ENCODE results near the gene LRBA.
"Not testable (repeated sequence)": the region's sequence is repeated elsewhere in the genome, so short reads cannot be mapped to it uniquely, and the experiment has no call there.

Gene LRBA

GRCh38 chr4:150997141-150997540 lies 17.9 kb downstream of the LRBA start:
- Mint-ChIP-seq H3K27ac (no peak overlapping the region), H3K4me3 (no peak overlapping the region), H3K4me1 (ENCODE audit: low read depth) (peaks cover 6% of the 10 kb centered on the region), H3K27me3 (ENCODE audit: low read depth) (no peaks in the 10 kb centered on the region), H3K36me3 (ENCODE audit: low read depth) (peaks cover 14% of the 10 kb centered on the region), H3K9me3 (peaks cover 6% of the 10 kb centered on the region)

DNA sequence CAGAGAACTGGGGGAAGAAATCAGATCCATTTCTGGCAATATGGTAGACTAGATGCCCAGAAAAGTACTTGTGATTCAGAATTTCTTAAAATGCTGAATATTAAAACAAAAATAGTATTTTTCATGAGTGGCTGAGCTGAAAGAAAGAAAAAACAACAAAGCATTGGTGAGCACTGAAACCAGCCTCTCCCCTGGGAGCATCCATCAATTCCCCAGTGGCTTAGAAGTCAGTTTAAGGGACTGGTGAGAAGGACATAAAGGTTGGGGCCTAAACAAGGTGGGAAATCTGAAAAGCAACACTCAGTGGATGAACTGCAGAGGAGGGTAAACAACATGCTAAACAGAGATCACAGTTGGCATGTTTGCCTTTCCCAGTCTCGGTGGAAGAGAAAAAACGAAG lies 20.4 kb downstream of the LRBA start:
- Mint-ChIP-seq H3K9me3 (peaks cover 6% of the 10 kb centered on the region), H3K4me1 (ENCODE audit: low read depth) (peaks cover 2% of the 10 kb centered on the region)

GRCh38 chr4:150993577-150993976 lies 21.5 kb downstream of the LRBA start:
- not testable (repeated sequence) for H3K9me3 Mint-ChIP-seq; H3K27me3 Mint-ChIP-seq (ENCODE audit: low read depth); H3K4me3 Mint-ChIP-seq; H3K27ac Mint-ChIP-seq; H3K4me1 Mint-ChIP-seq (ENCODE audit: low read depth)
- H3K36me3 Mint-ChIP-seq (ENCODE audit: low read depth) = peaks cover 19% of the 10 kb centered on the region

More for the DNA sequence above, 20.4 kb downstream of the LRBA start:
- H3K36me3 Mint-ChIP-seq (ENCODE audit: low read depth) = peaks cover 19% of the 10 kb centered on the region
- H3K4me3 Mint-ChIP-seq = no peak overlapping the region
- H3K27me3 Mint-ChIP-seq (ENCODE audit: low read depth) = no peaks in the 10 kb centered on the region
- H3K27ac Mint-ChIP-seq = no peak overlapping the region

DNA sequence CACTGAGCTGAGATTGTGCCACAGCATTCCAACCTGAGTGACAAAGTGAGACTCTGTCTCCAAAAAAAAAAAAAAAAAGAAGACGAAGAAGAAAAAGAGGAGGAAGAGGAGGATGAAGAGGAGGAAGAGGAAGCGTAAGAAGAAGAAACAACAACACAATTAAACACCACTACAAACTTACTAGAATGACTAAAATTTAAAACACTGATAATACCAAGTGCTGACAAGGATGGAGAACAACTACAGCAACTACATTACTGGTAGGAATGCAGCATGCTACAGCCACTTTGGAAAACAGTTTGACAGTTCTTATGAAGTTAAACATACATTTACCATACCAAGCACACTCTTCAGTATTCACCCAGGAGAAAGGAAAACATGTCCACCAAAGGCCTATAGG lies 24.1 kb downstream of the LRBA start:
- Mint-ChIP-seq H3K27ac (no peak overlapping the region), H3K36me3 (ENCODE audit: low read depth) (peaks cover 19% of the 10 kb centered on the region), H3K9me3 (peaks cover 6% of the 10 kb centered on the region), H3K27me3 (ENCODE audit: low read depth) (no peaks in the 10 kb centered on the region), H3K4me3 (no peak overlapping the region), H3K4me1 (ENCODE audit: low read depth) (peaks cover 10% of the 10 kb centered on the region)

DNA sequence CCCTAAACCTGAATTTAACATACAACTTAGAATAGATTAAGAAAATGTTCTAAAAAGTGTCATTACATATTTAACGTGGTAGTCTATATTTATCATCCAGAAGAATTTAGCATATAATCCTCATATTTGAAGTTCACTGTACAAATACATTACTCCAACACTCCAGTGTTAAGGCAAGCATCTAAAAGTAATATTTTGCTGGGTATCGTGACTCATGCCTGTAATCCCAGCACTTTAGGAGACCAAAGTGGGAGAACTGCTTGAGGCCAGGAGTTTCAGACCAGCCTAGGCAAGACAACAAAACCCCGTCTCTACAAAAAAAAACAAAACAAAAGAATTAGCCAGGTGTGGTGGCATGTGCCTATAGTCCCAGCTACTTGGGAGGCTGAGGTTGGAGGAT lies 24.8 kb downstream of the LRBA start:
- H3K4me3 Mint-ChIP-seq = no peak overlapping the region
- peaks cover 11% of the 10 kb centered on the region for H3K4me1 Mint-ChIP-seq (ENCODE audit: low read depth)
- no peaks in the 10 kb centered on the region for H3K27me3 Mint-ChIP-seq (ENCODE audit: low read depth)
- H3K9me3 Mint-ChIP-seq = peaks cover 6% of the 10 kb centered on the region
- no peak overlapping the region for H3K27ac Mint-ChIP-seq
- H3K36me3 Mint-ChIP-seq (ENCODE audit: low read depth) = peaks cover 17% of the 10 kb centered on the region

GRCh38 chr4:150988238-150988637 lies 26.8 kb downstream of the LRBA start:
- no peak overlapping the region for H3K4me3 Mint-ChIP-seq
- H3K4me1 Mint-ChIP-seq (ENCODE audit: low read depth) = peaks cover 11% of the 10 kb centered on the region

GRCh38 chr4:150987204-150987603 lies 27.9 kb downstream of the LRBA start:
- Mint-ChIP-seq H3K36me3 (ENCODE audit: low read depth) (peaks cover 14% of the 10 kb centered on the region), H3K4me1 (ENCODE audit: low read depth) (peaks cover 14% of the 10 kb centered on the region), H3K27me3 (ENCODE audit: low read depth) (no peaks in the 10 kb centered on the region), H3K27ac (no peak overlapping the region), H3K4me3 (no peak overlapping the region), H3K9me3 (no peaks in the 10 kb centered on the region)

More at GRCh38 chr4:150988238-150988637, 26.8 kb downstream of the LRBA start:
- H3K27ac Mint-ChIP-seq = no peak overlapping the region
- peaks cover 15% of the 10 kb centered on the region for H3K36me3 Mint-ChIP-seq (ENCODE audit: low read depth)
- H3K27me3 Mint-ChIP-seq (ENCODE audit: low read depth) = no peaks in the 10 kb centered on the region
- peaks cover 3% of the 10 kb centered on the region for H3K9me3 Mint-ChIP-seq

- no peaks in the 10 kb centered on the region for H3K9me3 Mint-ChIP-seq
- H3K4me3 Mint-ChIP-seq = no peak overlapping the region
- no peak overlapping the region for H3K27ac Mint-ChIP-seq
- H3K27me3 Mint-ChIP-seq (ENCODE audit: low read depth) = no peaks in the 10 kb centered on the region
- peaks cover 10% of the 10 kb centered on the region for H3K36me3 Mint-ChIP-seq (ENCODE audit: low read depth)
- peaks cover 14% of the 10 kb centered on the region for H3K4me1 Mint-ChIP-seq (ENCODE audit: low read depth)
Observed at GRCh38 chr4:150986085-150986484, 29.0 kb downstream of the LRBA start.

DNA sequence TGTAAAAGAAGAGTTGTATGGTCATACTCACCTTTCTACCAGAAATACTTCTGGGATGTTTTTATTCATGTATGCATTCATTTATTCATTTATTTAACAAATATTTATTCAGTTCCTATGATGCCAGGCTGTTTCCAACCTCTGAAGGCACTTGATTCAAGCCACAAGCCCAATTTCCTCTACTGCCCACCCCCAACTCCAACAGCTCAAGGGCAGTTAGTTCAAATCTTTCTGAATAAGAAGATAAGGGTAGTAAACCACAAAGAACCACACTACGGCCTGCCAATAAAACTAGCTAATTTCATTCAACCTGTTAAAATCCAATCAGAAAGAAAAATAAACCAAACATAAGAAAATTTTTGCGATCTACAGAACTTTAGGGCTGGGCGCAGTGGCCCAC lies 31.2 kb downstream of the LRBA start:
- H3K27ac Mint-ChIP-seq = no peak overlapping the region
- no peaks in the 10 kb centered on the region for H3K27me3 Mint-ChIP-seq (ENCODE audit: low read depth)
- H3K36me3 Mint-ChIP-seq (ENCODE audit: low read depth) = peaks cover 12% of the 10 kb centered on the region
- H3K9me3 Mint-ChIP-seq = no peaks in the 10 kb centered on the region
- no peak overlapping the region for H3K4me3 Mint-ChIP-seq
- H3K4me1 Mint-ChIP-seq (ENCODE audit: low read depth) = peaks cover 22% of the 10 kb centered on the region

- Mint-ChIP-seq H3K4me1 (ENCODE audit: low read depth) (peaks cover 22% of the 10 kb centered on the region), H3K27ac (no peak overlapping the region)
Observed at GRCh38 chr4:150982557-150983233, 32.4 kb downstream of the LRBA start.

DNA sequence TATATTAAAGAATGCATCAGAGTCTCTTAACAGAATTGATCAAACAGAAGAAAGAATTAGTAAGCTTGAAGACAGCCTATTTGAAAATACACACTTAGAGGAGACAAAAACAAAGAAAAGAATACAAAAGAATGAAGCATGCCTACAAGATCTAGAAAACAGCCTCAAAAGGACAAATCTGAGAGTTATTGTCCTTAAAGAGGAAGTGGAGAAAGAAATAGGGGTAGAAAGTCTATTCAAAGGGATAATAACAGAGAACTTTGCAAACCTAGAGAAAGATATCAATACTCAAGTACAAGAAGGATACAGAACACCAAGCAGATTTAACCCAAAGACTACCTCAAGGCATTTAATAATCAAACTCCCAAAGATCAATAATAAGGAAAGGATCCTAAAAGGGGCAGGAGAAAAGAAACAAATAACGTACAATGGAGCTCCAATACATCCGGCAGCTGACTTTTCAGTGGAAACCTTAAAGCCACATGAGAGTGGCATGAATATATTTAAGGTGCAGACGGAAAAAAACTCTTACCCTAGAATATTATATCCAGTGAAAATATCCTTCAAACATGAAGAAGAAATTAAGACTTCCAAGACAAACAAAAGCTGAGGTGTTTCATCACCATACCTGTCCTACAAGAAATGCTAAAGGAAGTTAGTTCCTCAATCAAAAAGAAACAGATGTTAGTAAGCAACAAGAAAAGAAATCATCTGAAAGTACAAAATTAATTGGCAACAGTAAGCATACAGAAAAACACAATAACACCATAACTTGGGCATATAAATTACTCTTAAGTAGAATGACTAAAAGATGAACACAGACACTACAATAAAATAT lies 36.1 kb downstream of the LRBA start:
- H3K4me1 Mint-ChIP-seq (ENCODE audit: low read depth) = peaks cover 17% of the 10 kb centered on the region
- no peak overlapping the region for H3K4me3 Mint-ChIP-seq
- peaks cover 15% of the 10 kb centered on the region for H3K36me3 Mint-ChIP-seq (ENCODE audit: low read depth)
- H3K27me3 Mint-ChIP-seq (ENCODE audit: low read depth) = no peaks in the 10 kb centered on the region
- no peaks in the 10 kb centered on the region for H3K9me3 Mint-ChIP-seq
- no peak overlapping the region for H3K27ac Mint-ChIP-seq

More at GRCh38 chr4:150982557-150983233, 32.4 kb downstream of the LRBA start:
- H3K27me3 Mint-ChIP-seq (ENCODE audit: low read depth) = no peaks in the 10 kb centered on the region
- H3K4me3 Mint-ChIP-seq = no peak overlapping the region
- H3K9me3 Mint-ChIP-seq = no peaks in the 10 kb centered on the region
- H3K36me3 Mint-ChIP-seq (ENCODE audit: low read depth) = peaks cover 16% of the 10 kb centered on the region

DNA sequence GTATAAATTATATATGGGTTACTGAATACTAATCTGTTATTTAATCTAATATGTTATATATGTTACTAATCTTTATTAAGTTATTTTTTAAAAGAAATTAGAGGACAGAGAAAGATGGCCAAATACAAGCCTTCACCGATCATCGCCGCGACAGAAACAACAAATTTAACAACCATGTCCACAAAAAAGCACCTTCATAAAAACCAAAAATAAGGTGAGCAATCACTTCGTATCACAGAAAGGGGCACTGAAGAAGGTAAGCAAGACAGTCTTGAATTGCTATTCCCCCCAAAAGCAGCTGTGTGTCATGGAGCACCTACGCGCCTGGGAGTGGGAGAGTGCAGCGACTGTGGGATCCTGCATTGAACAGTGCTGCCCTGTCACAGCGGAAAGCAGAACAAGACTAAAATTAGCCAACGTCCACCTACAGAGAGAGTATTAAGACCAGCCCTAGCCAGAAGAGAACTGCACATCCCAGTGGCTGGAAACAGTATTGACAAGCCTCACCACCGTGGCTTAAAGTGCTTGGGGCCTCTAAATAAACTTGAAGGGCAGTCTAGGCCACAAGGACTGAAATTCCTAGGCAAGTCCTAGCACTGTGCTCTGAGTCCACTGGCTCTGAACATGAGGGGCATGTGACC lies 38.5 kb downstream of the LRBA start:
- Mint-ChIP-seq H3K36me3 (ENCODE audit: low read depth) (peaks cover 11% of the 10 kb centered on the region), H3K27me3 (ENCODE audit: low read depth) (no peaks in the 10 kb centered on the region), H3K9me3 (no peaks in the 10 kb centered on the region), H3K27ac (no peak overlapping the region), H3K4me3 (no peak overlapping the region), H3K4me1 (ENCODE audit: low read depth) (peaks cover 26% of the 10 kb centered on the region)

GRCh38 chr4:150974750-150975149 lies 40.3 kb downstream of the LRBA start:
- H3K9me3 Mint-ChIP-seq = no peaks in the 10 kb centered on the region
- no peaks in the 10 kb centered on the region for H3K27me3 Mint-ChIP-seq (ENCODE audit: low read depth)
- peaks cover 6% of the 10 kb centered on the region for H3K36me3 Mint-ChIP-seq (ENCODE audit: low read depth)
- peaks cover 28% of the 10 kb centered on the region for H3K4me1 Mint-ChIP-seq (ENCODE audit: low read depth)
- H3K4me3 Mint-ChIP-seq = no peak overlapping the region
- H3K27ac Mint-ChIP-seq = no peak overlapping the region

- Mint-ChIP-seq H3K4me1 (ENCODE audit: low read depth) (peaks cover 27% of the 10 kb centered on the region), H3K27me3 (ENCODE audit: low read depth) (no peaks in the 10 kb centered on the region), H3K36me3 (ENCODE audit: low read depth) (peaks cover 6% of the 10 kb centered on the region), H3K9me3 (no peaks in the 10 kb centered on the region), H3K4me3 (no peak overlapping the region), H3K27ac (no peak overlapping the region)
Observed at GRCh38 chr4:150974252-150974640, 40.8 kb downstream of the LRBA start.

Measured in T-helper 1 cell treated with Interleukin-12 subunit alpha and Interleukin-12 subunit beta and Interleukin-4 antibody, amounts not matched to agents 30 μg/mL and 1 μg/mL, for 36 hours (primary cell).